ENCODE measurements around the gene SNRPB2. TPM values are rescaled to one million over a fixed set of nuclear protein-coding genes. Genes with fewer than 3 reads are reported as not detected.

SNRPB2 gene
- total RNA-seq: 50.3 and 76.5 TPM in 2 replicates

GRCh38 chr20:16729565-16730460, at the start of gene SNRPB2:
Gene SNRPB2 (plus strand): TSS chr20:16730026. CDS start chr20:16731703, 1,677 bp downstream.

GRCh38 chr20:16748308-16748900, 18.6 kb downstream of the SNRPB2 start, which contains the start of gene OTOR:
Gene OTOR (plus strand): TSS chr20:16748358. CDS start chr20:16748402, 44 bp downstream.

Small RNA genes lying within 50 kb of the gene (small RNA-seq; reads per million reads assigned to genes)
- gene AL135938.1: not detected

Other genes with a start within 250 kb of the SNRPB2 start
- gene KIF16B, start 156.6 kb upstream of the SNRPB2 start, total RNA-seq: 6.2 and 7.0 TPM in 2 replicates
- gene OTOR, start 18.3 kb downstream of the SNRPB2 start, total RNA-seq: not detected in 2 replicates